ENCODE data around the gene SDF4. TPM values are rescaled to one million over a fixed set of nuclear protein-coding genes. Genes with fewer than 3 reads are reported as not detected.

Gene SDF4
- polyA plus RNA-seq, 3 donors from 2014 or later: 157 to 240 (median 194) TPM

- H3K4me1 Mint-ChIP-seq: no peaks in the 10 kb centered on the region
- H3K36me3 Mint-ChIP-seq: no peaks in the 10 kb centered on the region
- H3K27ac Mint-ChIP-seq: no peak overlapping the region
- H3K4me3 Mint-ChIP-seq: no peak overlapping the region
- no peaks in the 10 kb centered on the region for H3K9me3 Mint-ChIP-seq
- no peak for DNase-seq
- peaks cover 0 to 1% (median 0%) of the 10 kb centered on the region in 3 donors for H3K27me3 Mint-ChIP-seq (ENCODE audit: low read depth in 3 of 3)
Measured at GRCh38 chr1:1242461-1243265, 10.9 kb upstream of the SDF4 start.

- H3K27ac Mint-ChIP-seq: no peak overlapping the region
- no peaks in the 10 kb centered on the region for H3K9me3 Mint-ChIP-seq
- H3K4me1 Mint-ChIP-seq: no peaks in the 10 kb centered on the region
- H3K4me3 Mint-ChIP-seq: no peak overlapping the region
- H3K27me3 Mint-ChIP-seq (ENCODE audit: low read depth in 3 of 3): no peaks in the 10 kb centered on the region
- DNase-seq: no peak
- H3K36me3 Mint-ChIP-seq: no peaks in the 10 kb centered on the region
Measured at GRCh38 chr1:1241588-1242219, 9.9 kb upstream of the SDF4 start.

- Mint-ChIP-seq H3K9me3 (no peaks in the 10 kb centered on the region), H3K27me3 (ENCODE audit: low read depth in 3 of 3) (no peaks in the 10 kb centered on the region), H3K4me1 (no peaks in the 10 kb centered on the region), H3K27ac (no peak overlapping the region), H3K36me3 (no peaks in the 10 kb centered on the region), H3K4me3 (no peak overlapping the region)
- DNase-seq: no peak
Measured at GRCh38 chr1:1240822-1241587, 9.2 kb upstream of the SDF4 start.

DNA sequence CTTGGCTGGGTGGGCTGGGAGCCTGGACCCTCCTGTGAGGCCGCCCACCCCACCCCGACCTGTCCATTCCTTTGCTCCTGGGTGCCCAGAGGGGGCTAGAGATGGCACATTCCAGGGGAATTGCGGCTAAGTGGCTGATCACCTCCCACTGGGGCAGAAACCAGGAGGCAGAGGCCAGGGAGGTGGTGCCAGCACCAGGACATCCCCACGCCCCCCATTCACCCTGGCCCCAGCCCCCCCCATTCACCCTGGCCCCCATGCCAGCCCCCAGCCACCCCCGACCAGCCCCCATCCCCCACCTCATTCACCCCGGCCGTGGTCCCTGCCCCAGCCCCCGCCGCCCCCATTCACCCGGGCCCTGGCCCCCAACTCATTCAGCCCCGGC lies 8.5 kb upstream of the SDF4 start:
- Mint-ChIP-seq H3K9me3 (no peaks in the 10 kb centered on the region), H3K4me3 (no peak overlapping the region), H3K36me3 (no peaks in the 10 kb centered on the region), H3K27me3 (ENCODE audit: low read depth in 3 of 3) (no peaks in the 10 kb centered on the region), H3K27ac (no peak overlapping the region), H3K4me1 (no peaks in the 10 kb centered on the region)
- DNase-seq: no peak

DNA sequence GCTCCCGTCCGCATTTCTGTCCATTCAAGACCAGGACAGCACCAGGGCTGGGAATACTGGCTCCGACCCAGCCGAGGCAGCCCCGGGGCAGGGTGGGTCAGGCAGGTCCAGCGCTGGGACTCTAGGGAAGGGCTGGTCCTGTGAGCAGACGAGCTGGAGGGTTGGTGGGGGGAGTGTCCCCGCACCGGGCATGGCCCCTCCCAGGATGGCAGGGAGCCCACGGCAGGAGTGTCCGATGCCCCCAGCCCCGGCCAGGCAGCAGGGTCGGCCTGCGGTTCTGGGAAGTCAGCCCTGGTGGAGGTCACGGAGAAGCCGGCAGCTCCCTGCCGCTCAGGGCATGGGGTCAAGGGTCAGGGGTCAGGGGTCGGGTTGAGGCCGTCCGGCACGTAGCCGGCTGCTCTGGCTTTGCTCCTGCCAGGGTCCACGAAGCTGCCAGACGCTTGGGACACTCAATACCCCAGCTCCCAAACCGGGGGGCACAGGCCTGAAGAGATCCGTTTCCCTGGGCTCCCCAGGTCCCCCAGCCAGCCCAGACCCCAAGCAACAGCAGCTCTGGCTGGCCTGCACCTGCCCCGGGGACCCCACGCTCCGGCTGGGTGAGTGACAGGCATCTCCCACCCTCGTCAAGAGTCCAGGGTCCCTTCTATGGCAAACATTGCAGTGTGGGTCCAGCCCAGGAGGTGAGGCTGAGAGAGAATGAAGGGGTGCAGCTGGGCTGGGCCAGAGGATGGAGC lies 8.0 kb upstream of the SDF4 start:
- H3K27ac Mint-ChIP-seq: no peak overlapping the region
- H3K4me1 Mint-ChIP-seq: no peaks in the 10 kb centered on the region
- H3K27me3 Mint-ChIP-seq (ENCODE audit: low read depth in 3 of 3): no peaks in the 10 kb centered on the region

GRCh38 chr1:1239227-1239613 lies 7.4 kb upstream of the SDF4 start:
- no peak for DNase-seq
- Mint-ChIP-seq H3K4me3 (no peak overlapping the region), H3K36me3 (no peaks in the 10 kb centered on the region), H3K4me1 (peaks cover 4 to 5% of the 10 kb centered on the region in 2 donors), H3K27ac (no peak overlapping the region), H3K27me3 (ENCODE audit: low read depth in 3 of 3) (peaks cover 0 to 2% (median 0%) of the 10 kb centered on the region in 3 donors), H3K9me3 (no peaks in the 10 kb centered on the region)

More for the DNA sequence above, 8.0 kb upstream of the SDF4 start:
- Mint-ChIP-seq H3K9me3 (no peaks in the 10 kb centered on the region), H3K4me3 (no peak overlapping the region), H3K36me3 (no peaks in the 10 kb centered on the region)
- DNase-seq: no peak

DNA sequence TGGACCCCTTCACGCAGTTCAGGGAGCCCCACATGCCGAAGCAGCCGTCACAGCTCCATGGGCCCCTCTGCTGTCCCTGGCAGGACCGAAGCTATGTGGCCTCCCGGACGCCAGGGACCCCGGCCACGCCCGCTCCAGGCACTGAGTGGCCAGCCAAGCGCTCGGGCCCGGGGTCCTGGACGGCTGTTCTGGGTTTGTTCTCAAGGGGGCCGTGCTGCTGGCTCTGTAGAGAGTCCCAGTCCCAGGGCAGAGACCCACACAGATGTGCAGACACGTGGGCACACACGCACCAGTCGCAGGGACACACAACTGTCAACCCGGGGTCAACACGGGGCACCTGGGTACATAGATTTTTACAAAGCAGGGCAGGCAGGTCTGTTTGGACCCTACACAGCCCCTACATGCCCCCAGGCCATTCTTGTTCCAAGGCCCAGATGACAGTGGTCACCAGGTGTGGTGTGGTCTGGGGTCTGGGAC lies 6.9 kb upstream of the SDF4 start:
- Mint-ChIP-seq H3K4me3 (no peak overlapping the region), H3K27me3 (ENCODE audit: low read depth in 3 of 3) (peaks cover under 1 to 6% (median under 1%) of the 10 kb centered on the region in 3 donors), H3K36me3 (peaks cover 0 to 3% (median 0%) of the 10 kb centered on the region in 3 donors), H3K4me1 (peaks cover 9 to 10% of the 10 kb centered on the region in 2 donors), H3K9me3 (no peaks in the 10 kb centered on the region), H3K27ac (no peak overlapping the region)
- DNase-seq: no peak

GRCh38 chr1:1237874-1238701 lies 6.3 kb upstream of the SDF4 start:
- DNase-seq: no peak
- Mint-ChIP-seq H3K36me3 (peaks cover 0 to 6% (median 0%) of the 10 kb centered on the region in 3 donors), H3K4me3 (no peak overlapping the region), H3K27me3 (ENCODE audit: low read depth in 3 of 3) (peaks cover 3 to 9% (median 6%) of the 10 kb centered on the region in 3 donors), H3K9me3 (no peaks in the 10 kb centered on the region), H3K27ac (no peak overlapping the region), H3K4me1 (peaks cover 13 to 16% of the 10 kb centered on the region in 2 donors)

- peaks cover 13 to 16% of the 10 kb centered on the region in 2 donors for H3K4me1 Mint-ChIP-seq
- peak overlapping the region in 1 of 6 donors; percentile 20 for H3K27ac Mint-ChIP-seq
- no peak for DNase-seq
- H3K27me3 Mint-ChIP-seq (ENCODE audit: low read depth in 3 of 3): peaks cover 3 to 9% (median 9%) of the 10 kb centered on the region in 3 donors
- no peaks in the 10 kb centered on the region for H3K9me3 Mint-ChIP-seq
- H3K36me3 Mint-ChIP-seq: peaks cover 0 to 6% (median 0%) of the 10 kb centered on the region in 3 donors
- H3K4me3 Mint-ChIP-seq: no peak overlapping the region
Measured at GRCh38 chr1:1236945-1237873, 5.4 kb upstream of the SDF4 start.

DNA sequence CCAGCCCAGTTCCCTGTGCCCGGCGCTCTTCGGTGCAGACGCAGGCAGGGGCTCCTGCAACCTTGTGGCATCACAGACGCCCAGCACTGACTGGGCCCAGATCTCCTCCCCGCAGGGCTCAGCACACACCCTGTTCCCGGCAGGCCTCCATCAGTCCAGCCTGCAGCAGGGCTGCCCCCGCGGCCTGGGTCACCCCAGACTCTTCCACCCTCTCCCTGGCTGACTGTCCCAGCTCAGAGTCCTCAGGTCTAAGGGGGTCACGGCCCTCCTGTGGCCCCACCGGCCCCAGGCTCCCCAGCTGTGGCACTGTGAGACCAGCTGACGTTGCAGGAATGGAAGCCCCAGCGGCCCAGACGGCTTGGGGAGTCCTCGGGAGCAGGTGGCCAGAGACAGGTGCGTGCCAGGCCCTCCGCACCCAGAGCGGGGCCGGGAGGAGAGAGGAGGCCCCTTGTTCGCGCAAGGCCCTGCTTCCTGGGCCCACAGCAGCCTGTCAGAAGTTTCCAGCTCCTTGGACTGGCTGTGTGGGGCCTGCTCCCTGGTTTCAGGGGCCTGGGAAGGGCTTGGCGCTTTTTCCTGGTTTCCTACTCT lies 4.5 kb upstream of the SDF4 start:
- no peak for DNase-seq
- H3K4me3 Mint-ChIP-seq: no peak overlapping the region
- H3K36me3 Mint-ChIP-seq: peaks cover 0 to 6% (median 0%) of the 10 kb centered on the region in 3 donors
- H3K27me3 Mint-ChIP-seq (ENCODE audit: low read depth in 3 of 3): peaks cover 5 to 11% (median 10%) of the 10 kb centered on the region in 3 donors
- H3K9me3 Mint-ChIP-seq: no peaks in the 10 kb centered on the region
- H3K4me1 Mint-ChIP-seq: peaks cover 13 to 16% of the 10 kb centered on the region in 2 donors
- peak overlapping the region in 1 of 6 donors; percentile 20 for H3K27ac Mint-ChIP-seq

DNA sequence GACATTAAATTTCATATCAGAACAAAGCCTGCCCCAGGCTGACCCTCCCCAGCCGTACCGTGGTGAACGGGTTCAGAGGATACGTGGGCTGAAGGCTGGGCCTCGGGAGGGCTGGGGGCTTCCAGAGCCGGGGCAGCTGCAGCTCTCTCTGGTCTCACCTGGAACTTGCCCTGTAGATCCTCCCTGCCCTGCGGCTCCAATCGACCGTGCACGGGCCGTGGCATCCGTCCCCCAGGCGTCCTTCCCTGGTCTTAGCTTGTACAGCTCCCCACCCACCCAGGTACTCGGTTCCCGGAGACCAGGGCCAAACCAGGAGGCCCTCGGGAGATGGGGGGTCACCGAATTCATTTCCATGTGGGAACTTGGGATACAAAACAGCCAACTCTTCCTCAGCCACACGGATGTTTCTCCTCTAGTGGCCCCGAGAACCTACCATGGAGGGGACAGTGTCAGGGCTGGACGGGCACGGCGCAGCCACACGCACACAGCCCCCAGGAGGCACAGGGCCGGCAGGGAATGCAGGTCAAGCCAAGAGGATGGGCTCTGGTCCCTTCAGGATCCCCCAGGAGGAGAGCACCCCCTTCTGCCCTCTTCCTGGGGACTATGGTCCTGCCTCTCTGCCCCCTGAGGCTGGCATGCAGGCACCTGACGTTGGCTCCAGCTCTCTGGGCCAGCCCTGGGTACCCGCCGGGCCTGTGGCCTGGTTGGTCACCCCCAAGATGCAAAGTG lies 3.4 kb upstream of the SDF4 start:
- Mint-ChIP-seq H3K27me3 (ENCODE audit: low read depth in 3 of 3) (peaks cover 8 to 18% (median 14%) of the 10 kb centered on the region in 3 donors), H3K4me1 (peaks cover 23 to 27% of the 10 kb centered on the region in 2 donors), H3K27ac (no peak overlapping the region), H3K4me3 (peak overlapping the region in 1 of 5 donors; percentile 38), H3K36me3 (peaks cover 0 to 6% (median 0%) of the 10 kb centered on the region in 3 donors), H3K9me3 (no peaks in the 10 kb centered on the region)
- no peak for DNase-seq
